T-helper 9 cell (primary cell): Measurements from ENCODE around the gene MRPL10.
A peak's percentile ranks its signal among the peaks of the same experiment; 100 is the strongest.

Experiments
- DNase-seq: peaks from one replicate; pipeline ENCODE4 v3.0.0-alpha.2; 2020

The MRPL10 gene

DNA sequence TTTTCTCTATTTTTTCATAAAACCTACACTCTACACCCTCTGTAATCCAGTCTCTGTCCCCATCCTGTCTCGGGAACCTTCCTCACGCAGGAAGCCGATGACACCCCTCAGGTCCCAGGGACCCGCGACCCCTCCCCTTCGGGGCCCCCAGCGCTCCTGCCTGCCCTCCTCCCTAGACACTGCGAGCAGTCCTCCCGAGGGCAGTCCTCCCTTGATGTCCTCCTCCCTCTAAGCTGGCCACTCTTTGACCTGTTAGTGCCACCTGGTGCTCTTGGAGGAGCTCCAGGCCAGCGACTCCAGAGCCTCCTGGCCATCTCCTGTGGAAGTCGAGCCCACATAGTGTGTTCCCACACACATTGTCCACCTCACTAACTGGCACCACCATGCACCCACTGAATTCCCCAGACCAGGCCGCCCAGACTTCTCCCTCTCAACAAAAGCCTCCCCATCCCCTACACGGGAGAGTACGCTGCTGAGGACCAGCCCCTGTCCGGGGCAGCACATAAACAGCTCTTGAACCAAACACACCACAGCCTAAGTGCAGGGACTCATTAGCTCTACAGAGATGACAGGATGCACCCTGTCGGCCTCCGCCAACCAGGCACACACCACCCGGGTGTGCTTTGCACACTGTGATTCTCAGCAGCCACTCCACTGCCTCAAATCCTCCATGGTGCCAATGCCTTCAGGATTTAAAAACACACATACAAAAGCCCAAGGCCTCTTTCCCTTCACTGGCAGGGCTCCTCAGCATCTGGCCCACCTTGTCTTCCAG is 19.0 kb downstream of the MRPL10 start:
- no peak for DNase-seq

DNA sequence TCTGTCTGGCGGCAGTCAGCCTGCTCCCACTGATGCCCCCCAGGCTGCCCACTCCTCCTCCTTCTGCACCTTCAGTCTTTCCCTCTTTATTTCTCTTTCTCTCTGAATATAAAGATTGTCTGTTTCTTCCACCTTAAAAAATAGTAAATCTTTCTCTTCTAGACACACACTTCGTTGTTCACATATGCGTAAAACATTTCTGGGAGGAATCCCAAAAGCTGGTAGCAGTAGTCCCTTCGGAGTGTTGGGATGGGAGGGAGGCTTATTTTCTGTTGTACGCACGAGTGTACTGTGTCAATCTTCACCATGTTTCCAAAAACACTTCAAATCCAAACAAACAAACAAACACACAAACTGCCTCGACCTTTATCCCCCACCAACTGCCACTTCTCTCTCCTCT is 19.6 kb downstream of the MRPL10 start:
- DNase-seq, result no peak

DNA sequence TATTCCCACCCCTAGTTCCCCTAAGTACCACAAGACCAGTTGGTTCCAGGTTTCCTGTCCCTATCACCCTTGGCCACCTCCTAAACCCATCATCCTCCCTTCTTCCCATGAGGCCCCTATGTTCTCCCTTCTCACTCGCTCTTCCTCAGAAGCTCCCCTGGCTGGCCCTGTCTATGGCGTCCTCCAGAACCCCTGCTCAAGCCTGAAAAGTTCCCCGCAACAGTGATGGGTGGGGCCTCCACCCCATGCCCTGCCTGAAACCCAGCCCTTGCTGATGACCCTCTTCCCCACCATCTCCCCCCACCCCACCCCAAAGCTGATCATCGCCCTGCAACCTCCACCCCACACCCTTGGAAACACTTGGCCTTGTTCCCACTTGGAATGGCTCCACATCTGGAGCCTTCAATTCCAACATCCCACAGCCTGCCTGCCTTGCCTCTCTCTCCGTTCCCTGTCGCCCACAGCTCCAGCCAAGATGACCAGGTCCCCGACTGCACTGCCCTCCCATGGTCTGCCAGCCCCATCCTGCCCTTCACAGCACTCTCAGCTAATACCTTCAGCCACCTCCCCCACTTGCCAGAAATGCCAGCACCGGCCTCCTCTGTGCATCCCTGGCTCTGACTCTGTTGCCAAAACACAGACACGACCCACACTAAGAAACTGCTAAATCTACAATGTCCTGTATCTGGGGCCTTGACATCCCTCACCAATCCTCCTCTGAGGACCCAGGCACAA is 20.3 kb downstream of the MRPL10 start:
- DNase-seq, result no peak

DNA sequence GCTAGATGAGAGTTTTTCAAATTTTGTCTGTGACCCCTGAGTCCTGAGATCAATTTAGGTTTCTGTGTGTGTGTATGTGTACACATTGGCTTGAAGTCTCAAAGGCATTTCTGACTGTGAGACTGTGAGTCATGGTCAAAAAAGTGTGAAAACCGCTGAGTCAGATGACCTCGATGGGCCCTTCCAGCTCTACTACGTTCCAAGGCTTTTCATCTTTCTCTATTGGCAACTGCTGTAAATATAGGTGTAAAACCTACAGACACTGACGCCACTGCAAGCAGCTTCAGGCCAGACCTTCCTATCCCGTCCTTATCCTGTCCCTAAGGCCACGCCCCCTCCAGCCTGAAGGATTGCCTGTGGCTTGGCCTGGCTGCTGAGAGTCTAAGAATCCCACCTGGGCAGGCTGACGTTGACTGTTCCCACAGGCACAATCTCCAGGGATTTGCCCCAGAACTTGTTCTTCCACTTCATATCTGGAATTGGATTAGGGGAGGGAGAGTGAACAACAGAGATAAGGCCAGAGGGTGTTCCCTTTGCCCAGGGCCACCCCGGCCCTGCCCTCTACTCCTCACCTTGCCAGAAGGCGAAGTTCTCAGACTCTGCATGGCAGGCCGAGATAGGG is 21.0 kb downstream of the MRPL10 start:
- DNase-seq, result no peak

DNA sequence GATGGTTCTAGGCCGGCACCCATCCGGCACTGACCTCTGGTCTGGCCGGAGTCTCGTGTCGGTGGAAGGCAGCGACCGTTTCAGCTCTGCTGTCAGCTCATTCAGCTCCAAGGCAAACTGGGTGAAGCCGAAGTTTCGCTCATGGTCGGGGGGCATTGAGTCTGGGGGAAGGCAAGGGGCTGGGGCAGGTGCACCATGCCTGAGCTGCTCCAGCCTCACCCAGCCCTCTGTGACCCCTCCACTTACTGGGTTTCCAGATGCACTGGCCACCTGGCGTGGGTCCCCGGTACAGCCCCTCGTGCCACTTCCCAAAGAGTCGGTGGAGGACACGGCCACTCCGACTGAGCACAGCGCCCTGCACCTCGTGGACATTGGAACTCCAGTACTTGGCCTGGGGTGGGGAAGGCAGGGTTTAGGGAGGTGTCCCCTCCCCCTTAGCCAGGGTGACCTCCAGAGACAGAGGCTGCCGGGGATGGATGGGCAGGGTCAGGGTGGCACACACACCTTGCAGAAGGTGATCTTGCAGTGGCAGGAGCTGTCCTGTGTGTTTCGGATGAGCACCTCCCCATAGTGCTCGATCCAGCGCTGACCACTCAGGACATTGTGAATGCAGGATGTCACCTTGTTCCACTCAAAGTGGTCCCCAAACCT is 22.4 kb downstream of the MRPL10 start:
- no peak for DNase-seq

DNA sequence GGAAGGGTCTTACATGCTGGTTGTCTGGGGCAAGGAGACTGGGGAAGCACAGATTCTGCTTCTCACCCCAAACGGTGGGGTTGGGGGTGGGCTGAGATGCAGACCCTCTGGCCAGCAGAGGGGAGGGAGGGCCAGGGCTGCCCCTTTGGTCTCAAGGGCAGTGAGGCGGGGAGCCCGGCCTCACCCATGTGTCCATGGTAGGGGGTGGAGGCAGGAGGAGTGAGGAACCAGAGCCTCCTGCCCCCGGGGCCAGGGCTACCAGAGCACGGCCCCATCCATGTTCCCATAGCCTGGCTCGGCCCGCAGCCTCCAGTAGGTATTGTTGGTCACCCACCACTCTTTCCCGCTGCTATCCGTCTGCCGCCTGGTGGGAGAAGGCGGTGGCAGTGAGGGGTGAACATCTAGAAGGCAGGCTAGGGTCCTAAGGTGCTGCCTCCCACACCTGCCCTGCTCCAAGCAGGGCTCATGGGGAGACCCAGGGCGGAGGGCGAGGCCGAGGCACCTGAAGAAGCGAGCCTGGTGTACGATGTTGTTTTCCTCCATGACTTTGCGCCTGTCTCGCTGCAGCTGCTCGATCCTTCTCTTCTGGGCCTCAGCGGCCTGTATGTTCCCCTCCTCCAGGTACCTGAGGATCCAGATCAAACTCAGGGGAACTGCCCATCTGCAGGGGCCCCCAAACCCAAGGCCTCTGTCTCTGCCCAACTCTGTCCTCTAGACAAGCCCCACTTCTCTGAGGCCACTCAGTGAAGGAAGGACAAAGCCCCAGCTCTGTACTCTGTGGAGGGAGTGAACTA is 23.1 kb downstream of the MRPL10 start:
- DNase-seq, result no peak

DNA sequence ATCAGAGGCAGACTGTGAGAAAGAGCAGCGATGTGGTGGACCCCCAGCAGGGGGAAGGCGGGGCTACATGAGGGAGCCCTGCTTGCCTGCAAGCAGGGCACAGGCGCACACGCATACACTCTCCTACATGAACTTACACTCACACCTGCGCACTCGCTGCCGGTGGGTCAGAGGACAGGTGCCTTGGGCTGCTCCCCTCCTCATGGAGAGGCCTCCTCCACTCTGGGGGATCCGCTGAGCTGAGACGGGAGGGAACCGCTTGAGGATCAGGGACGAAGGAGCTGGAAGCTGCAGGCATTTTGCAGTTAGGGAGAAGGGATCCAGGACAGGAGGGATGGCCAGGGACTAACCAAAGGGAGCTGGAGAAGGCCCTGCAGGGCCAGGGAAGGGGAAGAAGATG is 23.9 kb downstream of the MRPL10 start:
- DNase-seq, result no peak

DNA sequence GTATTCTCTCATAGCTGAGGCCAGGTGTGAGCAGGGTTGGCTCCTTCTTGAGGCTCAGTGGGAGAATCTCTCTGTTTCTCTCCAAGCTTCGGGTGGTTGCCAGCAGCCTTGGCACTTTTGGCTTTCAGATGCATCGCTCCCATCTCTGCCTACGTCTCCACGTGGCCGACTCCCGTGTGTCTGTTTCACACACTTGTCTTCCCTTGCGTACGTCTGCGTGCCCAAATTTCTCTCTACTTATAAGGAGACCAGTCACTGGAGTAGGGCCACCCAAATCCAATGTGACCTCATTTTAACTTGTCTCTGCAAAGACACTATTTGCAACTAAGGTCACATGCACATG is 24.5 kb downstream of the MRPL10 start:
- DNase-seq, result no peak

DNA sequence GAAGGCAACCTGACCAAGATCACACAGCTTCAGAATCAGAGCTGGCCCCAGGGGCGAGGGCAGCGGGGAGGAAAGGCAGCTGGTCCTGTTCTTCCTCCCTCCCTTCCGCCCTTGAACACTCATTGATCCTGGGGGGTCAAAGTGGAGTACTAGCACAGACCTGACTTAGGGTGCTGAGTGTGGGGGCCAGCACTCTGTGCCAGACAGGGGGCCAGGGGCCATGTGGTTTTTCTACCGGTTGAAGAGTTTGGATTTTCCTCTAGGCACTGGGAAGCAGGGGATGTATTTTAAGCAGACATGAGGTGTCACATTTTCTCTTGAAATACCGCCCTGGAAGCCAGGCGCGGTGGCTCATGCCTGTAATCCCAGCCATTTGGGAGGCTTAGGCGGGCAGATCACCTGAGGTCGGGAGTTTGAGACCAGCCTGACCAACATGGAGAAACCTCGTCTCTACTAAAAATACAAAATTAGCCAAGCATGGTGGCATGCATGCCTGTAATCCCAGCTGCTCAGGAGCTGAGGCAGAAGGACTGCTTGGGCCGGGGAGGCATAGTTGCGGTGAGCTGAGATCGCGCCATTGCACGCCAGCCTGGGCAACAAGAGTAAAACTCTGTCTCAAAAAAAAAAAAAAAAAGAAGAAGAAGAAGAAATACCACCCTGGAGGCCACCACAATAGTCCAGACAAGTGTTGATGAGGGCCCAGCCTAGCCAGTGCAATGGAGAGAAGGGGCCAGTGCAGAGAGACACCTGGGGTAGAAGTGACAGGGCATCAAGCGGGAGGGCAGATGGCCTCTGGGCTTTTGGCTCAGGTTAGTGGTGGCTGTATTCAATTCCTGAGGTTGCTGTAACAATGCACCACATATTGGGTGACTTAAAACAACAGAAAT is 25.1 kb downstream of the MRPL10 start:
- no peak for DNase-seq

DNA sequence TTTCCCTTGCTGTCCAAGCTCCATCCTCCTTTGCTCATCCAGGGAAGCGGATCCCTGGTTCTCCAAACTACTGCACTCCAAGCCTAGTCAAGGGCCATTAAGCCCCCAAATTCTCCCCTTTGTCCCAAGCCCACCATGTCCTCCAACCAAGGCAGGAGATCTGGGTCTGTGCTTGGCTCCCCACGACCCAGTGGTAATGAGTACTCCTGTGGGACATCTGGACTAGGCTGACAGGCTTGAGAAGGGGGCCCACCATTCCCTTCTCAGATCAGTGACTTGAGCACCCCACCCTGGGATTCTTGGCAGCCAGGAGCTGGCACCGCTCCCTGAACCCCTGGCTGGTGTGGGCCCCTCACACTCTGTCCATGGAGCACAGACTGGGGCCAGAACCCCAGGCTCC is 26.9 kb downstream of the MRPL10 start:
- DNase-seq, result no peak

DNA sequence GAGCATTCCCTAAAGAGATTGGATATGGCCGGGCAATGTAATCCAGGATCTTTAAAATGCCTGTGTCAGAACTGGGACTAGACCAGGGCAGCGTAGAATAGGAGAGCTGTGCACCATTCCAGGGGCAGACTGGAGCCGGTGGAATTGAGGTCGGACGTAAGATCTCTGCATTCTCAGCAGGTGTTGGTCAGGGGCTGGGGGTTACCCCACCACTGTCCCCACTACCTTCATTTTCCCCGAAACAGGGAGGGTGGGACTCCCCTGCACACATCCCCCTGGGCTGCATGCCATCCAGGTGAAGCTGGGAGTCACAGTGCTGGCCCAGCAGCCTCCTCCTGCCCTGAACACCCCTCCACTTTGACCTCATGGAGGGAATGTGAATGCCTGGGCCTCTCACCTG is 27.6 kb downstream of the MRPL10 start:
- DNase-seq, result no peak

DNA sequence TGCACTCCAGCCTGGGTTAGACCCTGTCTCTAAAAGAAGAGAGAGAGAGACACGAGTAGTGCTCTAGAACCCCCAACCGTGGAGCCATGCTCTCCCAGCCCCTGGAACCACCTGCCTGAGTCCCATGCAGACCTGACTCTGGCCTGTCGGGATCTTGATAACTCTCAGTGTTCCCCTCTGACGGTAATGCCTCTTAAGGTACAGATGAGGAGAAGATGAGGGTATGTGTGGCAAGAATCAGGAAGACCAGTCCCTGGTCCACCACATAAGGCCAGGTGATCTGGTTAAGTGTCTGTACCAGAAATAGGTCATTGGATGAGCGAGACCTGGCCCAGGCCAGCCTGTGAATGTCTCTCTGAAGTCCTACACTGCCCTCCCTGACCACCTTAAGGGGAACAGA is 28.1 kb downstream of the MRPL10 start:
- no peak for DNase-seq

DNA sequence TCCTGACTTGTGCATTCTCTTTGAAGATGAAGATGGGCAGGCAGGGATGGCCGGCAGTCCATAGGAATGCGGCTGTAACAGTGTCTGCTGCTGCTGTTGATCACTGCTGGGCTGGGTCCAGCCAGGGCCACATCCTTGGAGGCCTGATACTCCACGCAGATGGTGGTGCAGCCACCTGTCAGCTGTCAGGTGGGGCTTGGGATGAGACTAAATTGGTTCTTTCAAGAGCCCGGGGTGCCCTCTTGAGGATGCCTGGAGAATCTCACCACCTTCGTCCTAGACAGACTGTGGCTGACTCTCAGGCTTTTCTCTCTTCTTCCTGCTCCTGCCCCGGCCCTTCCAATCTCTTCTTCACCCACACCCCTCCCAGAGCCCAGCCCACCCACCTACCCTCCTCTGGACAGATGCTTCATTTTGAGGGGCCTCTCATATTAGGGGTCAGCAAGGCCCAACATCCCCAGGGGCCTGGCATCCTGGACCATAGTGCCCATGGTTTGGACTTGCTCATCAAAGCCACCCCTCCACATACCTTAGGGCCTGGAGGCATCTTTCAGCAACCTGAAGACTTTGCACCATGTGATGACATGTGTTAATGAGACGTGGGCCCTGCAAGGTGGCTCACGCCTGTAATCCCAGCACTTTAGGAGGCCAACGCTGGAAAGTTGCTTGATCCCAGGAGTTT is 28.9 kb downstream of the MRPL10 start:
- DNase-seq, result peak; percentile 44

DNA sequence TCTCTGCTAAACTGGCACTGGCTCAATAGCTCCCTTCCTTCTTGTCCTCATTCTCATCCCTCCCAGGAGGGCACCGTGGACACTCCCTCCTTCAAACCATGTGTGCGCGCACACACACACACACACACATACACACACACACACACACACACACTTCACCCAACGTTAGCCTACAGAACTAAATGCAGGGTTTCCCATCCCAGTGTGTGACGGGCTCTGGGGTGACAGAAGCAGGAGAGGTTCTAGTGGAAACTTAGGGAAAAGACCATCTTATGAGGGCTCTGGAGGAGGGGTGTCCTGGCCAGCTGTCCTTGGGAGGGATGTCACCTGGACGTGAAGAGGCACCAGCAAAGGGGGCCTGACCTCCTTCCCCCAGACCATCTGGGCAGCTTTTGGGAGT is 29.4 kb downstream of the MRPL10 start:
- DNase-seq, result no peak

DNA sequence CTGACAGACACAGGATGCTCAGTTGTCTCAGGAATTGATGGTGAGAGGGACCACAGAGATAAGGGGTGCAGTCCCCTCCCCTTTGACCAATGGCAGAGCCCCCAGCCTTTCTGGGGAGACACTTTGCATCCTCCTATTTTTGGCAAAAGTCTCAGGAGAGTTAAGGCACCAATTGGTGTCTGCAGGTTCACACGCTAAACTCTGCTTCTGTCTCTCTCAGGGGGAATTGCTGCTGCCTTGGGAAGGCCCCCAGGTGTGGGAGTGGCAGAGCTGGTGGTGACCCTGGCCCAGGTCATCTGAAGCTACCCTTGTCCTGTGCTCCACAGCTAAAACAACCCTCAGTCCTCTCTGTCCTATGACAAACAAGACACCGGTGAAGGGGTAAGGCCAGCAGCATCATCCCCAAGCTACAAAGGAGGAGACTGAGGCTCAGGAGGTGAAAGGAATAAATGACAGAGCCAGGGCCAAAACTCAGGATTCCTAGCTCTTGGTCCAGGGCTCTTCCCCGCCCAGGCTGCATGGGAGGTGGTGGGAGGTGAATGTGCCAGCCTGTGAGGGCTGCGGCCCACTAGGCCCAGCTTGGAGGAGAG is 30.1 kb downstream of the MRPL10 start:
- no peak for DNase-seq

DNA sequence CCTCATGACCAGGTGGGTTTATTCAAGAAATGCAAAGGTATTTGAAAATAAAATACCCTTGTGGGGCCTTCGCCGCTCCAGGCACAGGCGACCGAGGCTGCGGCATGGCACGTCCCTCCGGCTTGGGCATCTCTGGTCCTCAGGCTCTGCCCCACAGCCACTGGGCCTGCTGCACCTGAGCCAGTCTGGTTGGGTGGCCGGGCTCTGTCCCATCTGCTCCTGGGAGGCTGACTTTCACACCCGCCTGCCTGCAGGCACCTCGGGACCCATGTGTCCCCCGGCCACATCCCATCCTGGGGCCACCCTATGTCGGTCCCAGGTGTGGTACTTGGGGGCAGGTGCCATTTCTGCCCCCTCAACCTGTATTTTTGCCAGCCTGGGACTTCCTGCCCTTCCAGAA is 30.7 kb downstream of the MRPL10 start:
- no peak for DNase-seq

DNA sequence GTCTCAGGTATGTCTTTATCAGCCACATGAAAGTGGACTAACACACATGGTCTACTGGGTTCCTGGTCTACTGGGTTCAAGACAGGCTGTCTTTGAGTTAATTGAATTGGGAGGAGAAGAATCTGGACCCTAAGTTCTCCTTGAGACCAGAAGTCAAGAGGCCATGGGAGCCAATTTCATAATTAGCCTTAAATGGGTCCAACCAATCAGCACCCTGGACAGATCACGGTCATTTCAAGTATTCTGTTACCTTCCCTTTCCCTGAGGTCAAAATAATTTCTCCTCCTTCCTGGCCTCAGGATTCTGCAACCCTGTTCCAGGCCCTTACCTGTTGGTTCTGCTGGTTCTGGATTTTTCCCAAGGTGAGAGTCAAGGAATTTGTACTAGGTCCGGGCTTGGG is 33.5 kb downstream of the MRPL10 start:
- no peak for DNase-seq

DNA sequence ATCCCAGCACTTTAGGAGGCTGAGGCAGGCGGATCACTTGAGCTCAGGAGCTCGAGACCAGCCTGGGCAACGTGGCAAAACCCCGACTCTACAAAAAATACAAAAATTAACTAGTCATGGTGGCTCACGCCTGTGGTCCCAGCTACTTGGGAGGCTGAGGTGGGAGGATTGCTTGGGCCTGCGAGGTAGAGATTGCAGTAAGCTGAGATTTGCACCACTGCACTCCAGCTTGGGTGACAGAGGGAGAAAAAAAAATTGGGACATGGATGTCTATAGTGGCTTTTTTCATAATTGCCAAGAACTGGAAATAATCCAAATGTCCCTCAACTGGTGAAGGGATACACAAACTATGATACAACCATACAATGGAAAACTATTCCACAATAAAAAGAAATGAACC is 38.4 kb downstream of the MRPL10 start:
- DNase-seq, result no peak

DNA sequence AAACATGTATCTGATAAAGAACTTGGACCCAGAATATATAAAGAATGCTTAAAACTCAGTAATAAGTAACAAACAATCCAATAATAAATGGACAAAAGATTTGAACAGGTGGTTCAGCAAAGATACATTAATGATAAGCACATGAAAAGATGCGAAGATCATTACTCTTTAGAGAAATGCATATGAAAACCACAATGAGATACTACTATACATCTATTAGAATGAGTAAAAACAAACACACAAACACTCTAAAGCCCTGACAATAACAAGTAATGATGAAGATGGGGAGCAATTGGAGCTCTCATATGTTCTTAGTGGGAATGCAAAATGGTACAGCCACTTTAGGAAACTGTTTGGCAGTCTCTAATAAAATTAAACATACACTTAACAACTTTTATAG is 38.9 kb downstream of the MRPL10 start:
- DNase-seq, result no peak

DNA sequence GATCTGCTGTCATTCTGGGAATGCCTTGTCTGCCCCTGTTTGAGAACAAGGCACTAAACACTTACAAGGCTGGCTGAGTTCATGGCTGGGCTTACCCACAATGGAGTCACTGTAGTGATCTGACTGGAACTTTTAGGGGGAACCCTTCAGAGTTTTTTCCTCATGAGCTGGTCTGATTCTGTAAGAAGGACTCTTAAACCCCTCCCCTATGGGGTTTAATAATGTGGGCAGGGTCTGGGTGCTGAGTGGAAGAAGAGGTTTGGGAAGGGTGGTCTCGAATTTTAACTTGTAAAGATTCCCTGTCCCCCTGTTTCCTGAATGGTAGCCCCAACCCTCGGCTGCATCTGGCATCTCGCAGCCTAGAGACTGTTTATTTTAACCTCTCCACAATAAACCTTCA is 40.3 kb downstream of the MRPL10 start:
- no peak for DNase-seq
